Stimulated activated CD8-positive, alpha-beta memory T cell treated with anti-CD3 and anti-CD28 coated beads, Interleukin-2, amount 100 ng/mL, for 1 hour (primary cell): ENCODE measurements around the gene CDH9.

Experiments
- DNase-seq, 2 donors: peaks; one replicate each; pipeline ENCODE4 v3.0.0-alpha.2; 2020; ENCODE audit warnings: low read depth in 2 of 2

CDH9 gene, protein sequence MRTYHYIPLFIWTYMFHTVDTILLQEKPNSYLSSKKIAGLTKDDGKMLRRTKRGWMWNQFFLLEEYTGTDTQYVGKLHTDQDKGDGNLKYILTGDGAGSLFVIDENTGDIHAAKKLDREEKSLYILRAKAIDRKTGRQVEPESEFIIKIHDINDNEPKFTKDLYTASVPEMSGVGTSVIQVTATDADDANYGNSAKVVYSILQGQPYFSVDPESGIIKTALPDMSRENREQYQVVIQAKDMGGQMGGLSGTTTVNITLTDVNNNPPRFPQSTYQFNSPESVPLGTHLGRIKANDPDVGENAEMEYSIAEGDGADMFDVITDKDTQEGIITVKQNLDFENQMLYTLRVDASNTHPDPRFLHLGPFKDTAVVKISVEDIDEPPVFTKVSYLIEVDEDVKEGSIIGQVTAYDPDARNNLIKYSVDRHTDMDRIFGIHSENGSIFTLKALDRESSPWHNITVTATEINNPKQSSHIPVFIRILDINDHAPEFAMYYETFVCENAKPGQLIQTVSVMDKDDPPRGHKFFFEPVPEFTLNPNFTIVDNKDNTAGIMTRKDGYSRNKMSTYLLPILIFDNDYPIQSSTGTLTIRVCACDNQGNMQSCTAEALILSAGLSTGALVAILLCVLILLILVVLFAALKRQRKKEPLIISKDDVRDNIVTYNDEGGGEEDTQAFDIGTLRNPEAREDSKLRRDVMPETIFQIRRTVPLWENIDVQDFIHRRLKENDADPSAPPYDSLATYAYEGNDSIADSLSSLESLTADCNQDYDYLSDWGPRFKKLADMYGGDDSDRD

DNA sequence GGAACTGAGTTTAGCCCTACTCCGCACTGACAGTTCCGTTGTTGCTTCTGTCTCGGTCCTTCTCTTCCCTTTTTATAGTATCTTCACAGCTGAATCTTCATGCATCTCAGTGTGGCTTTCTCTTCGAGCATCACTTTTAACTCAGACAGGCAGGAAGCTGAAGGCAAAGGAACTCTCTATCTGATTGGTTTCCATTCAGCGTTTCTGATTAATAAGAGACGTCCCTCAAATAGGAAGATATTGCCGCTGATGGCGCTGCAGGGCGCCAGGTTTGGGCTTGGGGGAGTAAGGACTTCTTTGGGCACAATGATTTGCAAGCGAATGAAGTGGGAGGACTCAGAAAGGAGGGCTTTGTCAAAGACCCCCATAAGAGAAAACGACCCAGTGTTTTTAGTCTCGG lies at the start of gene CDH9:
CDH9 (minus strand) TSS at position 111 of the 400 bp plus-strand sequence. CDS start 50,253 bp downstream, outside the sequence.
- no peak for DNase-seq

DNA sequence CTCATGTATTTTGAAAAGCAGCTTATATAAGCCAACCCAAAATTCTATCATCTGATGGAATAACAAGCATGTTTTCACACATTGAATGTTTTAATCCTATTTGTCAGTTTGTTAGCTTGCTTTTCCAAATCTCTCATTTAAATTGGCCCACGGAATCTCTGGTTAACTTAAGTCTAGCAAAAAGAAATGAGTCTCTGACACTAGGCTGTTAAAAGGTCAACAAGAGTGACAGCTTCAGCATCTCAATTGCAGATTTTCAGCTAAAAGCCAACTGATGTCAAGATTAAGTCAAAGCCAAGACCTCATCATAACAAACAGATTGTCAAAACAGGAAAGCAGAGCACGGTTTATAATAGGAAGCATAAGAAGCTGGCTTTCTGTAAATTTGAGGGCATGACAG lies 49.4 kb upstream of the CDH9 start:
- DNase-seq: no peak

- DNase-seq: no peak
Observed at GRCh38 chr5:27083449-27084415, 45.3 kb upstream of the CDH9 start.

GRCh38 chr5:27080147-27080546 lies 41.8 kb upstream of the CDH9 start:
- no peak for DNase-seq

DNA sequence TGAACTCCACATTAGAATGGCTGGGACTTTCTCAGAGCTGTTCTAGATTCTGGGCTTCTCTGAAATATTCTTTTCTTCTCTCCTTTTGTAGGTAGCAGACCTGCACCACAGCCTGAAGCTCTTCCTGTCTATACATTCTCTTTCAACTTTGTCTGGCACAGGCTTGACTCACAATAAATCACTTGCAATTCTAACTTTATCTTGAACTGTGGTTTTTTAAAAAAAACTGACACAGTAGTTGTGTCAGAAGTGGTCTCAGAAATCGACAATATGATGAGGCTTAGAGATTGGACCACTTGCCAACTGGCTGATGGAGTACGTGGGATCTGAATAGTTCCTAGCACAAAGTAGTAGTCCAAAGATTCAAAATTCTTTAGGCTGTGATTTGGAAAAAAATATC lies 24.1 kb upstream of the CDH9 start:
- DNase-seq: no peak

DNA sequence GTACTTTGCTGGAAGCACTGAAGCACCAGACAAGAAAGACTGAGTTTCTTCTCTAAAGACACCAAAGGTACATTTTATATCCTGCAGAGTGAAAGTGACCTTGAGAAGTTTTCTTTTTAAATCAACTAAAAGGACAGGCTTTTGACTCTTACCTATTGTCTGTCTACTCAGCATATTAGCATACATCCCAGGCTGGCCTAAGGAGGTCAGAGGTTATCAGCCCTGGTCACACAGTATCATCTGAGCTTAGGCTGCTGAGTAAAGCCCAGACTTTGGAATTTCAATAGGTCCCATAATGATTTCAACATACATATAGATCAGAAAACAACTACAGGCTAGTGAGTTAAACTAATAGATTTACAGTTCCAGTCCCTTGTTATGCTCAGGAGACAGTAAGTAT lies 10.1 kb upstream of the CDH9 start:
- no peak for DNase-seq

DNA sequence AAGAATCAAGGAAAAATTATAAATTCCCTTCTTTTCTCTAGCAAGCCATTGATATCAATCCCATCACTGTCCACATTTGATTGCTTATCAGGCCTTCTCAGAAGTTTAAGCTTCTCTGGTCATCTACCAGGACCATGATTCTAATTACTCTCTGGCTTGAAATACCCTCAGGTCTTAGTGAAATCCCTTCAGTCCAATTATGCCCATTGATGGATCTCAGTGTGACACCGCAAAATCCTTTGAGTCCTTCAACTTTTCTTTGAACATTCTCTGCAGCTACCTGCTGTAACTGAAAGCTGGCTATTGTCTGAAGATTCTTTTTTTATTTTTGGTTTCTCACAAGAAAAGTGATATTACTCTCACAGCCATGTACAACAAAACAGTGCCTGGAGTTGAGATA lies 3.0 kb upstream of the CDH9 start:
- no peak for DNase-seq

DNA sequence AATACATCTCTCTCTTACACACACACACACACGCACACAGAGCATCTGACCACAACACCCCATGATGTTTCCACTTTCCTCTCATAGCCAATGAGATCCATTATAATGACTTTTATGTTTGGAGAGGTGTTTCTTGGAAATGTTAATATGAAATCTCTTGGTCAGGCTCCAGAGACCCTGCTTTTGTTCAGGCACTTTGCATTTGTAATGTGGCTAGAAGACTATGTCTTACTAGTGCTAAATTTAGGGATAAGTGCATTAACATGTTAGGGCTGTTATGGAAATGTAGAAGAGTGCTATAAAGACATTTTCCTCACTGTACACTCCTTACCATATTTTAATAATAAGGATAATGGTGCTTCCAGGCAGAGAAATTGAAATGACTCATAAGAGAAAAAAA lies 3.8 kb downstream of the CDH9 start:
- no peak for DNase-seq

GRCh38 chr5:27026801-27027200 lies 11.6 kb downstream of the CDH9 start:
- no peak for DNase-seq

DNA sequence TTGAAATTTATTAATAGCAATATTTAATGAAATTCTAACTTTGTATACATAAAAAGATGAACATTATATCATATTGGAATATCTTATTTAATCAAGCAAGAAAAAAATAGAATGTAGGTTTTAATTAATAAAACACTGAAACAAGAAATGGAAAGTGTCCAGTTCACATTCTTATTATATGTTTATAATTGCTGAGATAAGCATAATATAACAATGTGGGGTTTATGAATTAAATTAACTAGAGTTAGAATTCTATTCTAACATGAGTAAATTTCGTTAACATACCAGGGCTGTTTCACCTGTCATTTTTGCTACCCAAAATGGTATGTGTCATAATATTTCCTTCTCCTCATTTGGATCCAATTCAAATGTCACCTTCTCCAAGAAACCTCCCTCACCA lies 12.3 kb downstream of the CDH9 start:
- no peak for DNase-seq

DNA sequence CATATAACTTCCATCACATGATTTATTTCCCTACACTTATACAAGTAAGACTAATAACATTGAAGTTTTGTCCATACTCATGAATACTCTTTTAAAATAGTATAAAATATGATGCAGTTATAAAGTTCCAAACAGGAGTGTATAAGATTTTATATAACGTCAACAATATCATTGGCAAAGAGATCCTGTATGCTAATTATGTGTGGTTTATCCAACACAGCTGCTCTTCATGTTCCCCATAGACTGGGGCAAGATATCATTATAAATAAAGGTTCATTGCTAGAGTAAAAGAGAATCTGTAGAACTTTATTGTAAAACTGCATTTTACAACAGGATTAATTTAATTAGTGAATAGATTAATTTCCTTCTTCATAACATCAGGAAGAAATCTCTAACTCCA lies 16.9 kb downstream of the CDH9 start:
- no peak for DNase-seq

GRCh38 chr5:27020973-27021372 lies 17.4 kb downstream of the CDH9 start:
- no peak for DNase-seq

- DNase-seq: no peak
Observed at GRCh38 chr5:27015758-27016157, 22.6 kb downstream of the CDH9 start.

GRCh38 chr5:27011274-27011673 lies 27.1 kb downstream of the CDH9 start:
- DNase-seq: no peak

DNA sequence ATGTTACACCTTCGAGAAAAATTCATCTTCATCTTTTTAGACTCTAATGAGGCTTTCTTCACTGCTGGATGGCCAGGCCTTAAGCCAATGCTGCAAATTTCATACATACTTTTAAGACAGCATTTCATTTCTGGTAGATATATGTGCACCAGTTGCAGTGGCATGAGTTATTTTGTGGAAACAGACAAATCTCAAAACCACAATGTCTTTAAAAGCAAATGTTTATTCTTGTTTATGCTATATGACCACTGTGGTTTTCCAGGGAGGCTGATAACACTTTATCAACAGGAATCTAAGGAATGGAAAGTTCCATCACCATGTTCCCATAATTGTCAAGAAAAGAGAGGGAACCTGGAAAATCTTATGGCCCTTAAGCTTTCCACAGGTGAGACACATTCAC lies 27.7 kb downstream of the CDH9 start:
- DNase-seq: no peak

DNA sequence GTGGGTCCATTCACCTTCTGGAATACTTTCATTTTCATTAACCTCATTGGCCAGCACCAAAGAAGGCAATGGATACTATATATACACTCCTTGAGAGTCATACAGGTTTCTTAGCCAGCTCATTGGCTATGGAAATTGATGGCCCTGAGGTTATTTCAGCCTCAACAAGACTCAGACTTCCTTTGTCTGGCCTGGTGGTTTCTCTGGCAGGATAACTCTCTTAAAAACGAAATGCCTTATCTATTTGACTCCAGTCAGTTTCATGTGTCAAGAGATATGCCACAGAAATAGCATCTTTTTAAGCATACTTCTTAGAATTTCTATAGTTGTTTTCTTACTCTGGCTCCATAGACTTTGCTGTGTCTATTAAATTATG lies 28.9 kb downstream of the CDH9 start:
- DNase-seq: no peak

DNA sequence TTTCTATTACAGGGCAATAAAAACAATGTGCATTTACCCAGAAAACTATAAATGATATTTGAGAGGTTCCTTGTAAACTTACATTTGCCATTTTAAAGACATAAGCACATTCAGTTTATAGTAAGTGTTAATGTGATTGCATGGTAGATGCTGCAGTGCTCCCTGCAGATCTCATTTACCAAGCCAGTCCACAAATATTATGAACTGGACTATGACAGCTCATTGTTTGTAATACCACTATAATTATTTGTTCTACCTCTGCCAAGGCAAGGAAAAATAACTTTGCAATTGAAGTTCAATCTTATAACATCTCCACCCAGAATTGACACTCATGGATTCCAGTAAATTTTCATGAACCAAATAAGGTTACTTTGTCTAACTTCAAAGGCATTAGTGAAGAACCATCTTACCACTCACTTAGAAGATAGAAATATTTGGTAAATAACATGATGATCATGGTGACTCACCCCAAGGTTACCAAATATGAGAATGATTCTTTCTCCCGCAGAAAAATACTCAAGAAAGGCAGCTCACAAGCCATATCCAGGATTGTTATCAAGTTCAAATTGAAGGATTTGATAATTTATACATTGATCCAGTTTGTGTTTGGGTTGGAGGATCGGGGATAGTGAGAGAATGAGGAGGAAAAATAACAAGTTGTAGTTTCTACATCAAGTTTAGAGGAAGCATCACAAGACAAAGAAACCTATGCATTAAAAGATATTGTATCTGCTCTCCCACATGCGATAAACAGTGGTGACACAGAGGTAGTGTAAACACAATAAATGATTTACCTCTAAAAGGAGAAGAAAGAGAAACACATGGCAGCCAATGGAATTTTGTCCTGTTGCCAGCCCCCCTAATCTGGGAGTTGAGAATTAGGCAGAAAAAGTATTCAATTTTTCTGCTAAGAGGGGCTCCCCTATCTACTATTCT lies 29.5 kb downstream of the CDH9 start:
- no peak for DNase-seq

DNA sequence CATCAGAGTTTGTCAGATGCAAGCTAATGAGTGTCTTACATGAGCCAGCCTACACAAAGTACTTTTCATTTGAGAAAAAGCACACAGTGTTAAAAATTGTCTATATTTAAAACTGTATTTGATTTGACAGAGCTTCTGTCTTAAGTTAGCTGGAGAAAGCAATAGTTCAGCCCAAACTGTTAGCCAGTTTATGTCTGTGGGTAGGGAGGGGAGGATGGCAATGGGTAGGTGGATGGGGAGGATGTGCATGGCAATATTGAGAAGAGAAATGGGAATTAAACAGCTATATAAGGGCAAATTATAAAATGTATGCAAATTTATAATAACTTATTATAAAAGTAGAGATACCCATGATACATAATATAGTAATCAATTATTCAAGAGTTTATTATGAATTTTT lies 31.3 kb downstream of the CDH9 start:
- no peak for DNase-seq

DNA sequence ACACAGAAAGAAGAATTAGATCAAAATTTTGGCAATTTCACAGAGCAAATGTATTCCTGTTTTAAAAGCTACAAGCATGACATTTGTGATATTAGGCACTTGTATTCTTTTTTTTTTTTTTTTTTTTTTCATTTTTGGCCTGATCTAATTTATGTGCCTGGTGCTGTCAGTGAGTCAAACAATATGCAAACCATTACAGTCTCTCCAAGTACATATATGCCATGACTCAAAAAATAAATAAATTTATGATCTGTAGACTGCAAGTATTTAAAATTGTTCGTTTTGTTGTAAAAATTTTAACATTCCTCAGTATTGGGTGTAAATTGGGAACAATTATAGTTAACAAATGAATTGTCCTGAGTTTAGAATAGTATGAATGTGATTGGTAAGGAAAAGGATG lies 51.4 kb downstream of the CDH9 start:
- no peak for DNase-seq

DNA sequence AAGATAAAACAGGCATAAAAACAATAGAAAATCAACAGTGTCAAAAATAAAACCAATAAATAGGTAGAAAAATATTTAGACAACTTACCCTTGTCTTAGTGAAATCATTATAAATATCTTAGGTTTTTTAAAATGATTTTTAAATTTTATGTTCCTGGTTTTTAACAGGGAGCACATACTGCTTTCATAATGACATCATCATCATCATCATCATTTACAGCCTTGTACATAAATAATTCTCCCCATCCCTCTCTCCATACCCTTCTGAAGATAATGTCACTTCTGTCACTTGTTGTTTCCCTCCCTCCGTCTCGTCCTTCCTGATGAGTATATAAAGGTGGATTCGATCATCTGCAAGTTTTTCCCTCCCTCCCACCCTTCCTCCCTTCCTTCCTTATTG lies 56.6 kb downstream of the CDH9 start:
- DNase-seq: no peak

- no peak for DNase-seq
Observed at GRCh38 chr5:26959290-26959689, 79.1 kb downstream of the CDH9 start.
